PC-9 (cell line): ENCODE results near the gene SNRPA1. TPM values are rescaled to one million over a fixed set of nuclear protein-coding genes. Genes with fewer than 3 reads are reported as not detected.

ENCODE experiments used
- Bru-seq: library from RNA; stranded (reverse); fragments of 400-500 nt; gene quantifications from one replicate; lab custom pipeline; 2021; lab: Mats Ljungman, UMichigan
- BruChase-seq, 2 experiments: library from RNA; stranded (reverse); fragments of 400-500 nt; gene quantifications; one replicate each; lab custom pipeline; 2021; lab: Mats Ljungman, UMichigan
- BruUV-seq: library from RNA; stranded (reverse); fragments of 400-500 nt; replicated peaks from 2 replicates; lab custom pipeline; 2021; lab: Mats Ljungman, UMichigan
- CTCF ChIA-PET: fragments of 300-600 bp; sonication (Branson Sonifier 250); formaldehyde crosslinking; loops from one replicate; lab custom pipeline; 2022; ENCODE audit warnings: antibody characterized with exemption; lab: Charles Lee
- POLR2A ChIA-PET: fragments of 300-600 bp; sonication (Branson Sonifier 250); formaldehyde crosslinking; loops from one replicate; lab custom pipeline; 2022; ENCODE audit warnings: antibody characterized with exemption; ENCODE audit not compliant: unreplicated experiment; lab: Charles Lee
- DNase-seq, 2 experiments: peaks; one replicate each; pipeline versions ENCODE4 v3.0.0 to v3.0.0-alpha.2; 2015 to 2022; ENCODE audit warnings: mixed read lengths in 1 of 2
- H2AFZ ChIP-seq: fragments of 200-600 bp; sonication (generic); 2 replicates; pipeline ENCODE4 v1.8.1; 2017; ENCODE audit warnings: antibody characterized with exemption
- H3F3A ChIP-seq: fragments of 200-600 bp; sonication (generic); 2 replicates; pipeline ENCODE4 v1.8.1; 2017; ENCODE audit warnings: antibody characterized with exemption, mild to moderate bottlenecking, low read depth; ENCODE audit not compliant: insufficient read depth
- H3K27ac ChIP-seq: fragments of 200-600 bp; sonication (generic); 2 replicates; pipeline ENCODE4 v1.6.1; 2016; ENCODE audit warnings: mixed run types
- H3K27me3 ChIP-seq: fragments of 200-600 bp; sonication (generic); 2 replicates; pipeline ENCODE4 v1.6.1; 2016; ENCODE audit warnings: low read depth, mixed run types; ENCODE audit not compliant: insufficient read depth
- H3K36me3 ChIP-seq: fragments of 200-600 bp; sonication (generic); 2 replicates; pipeline ENCODE4 v1.6.1; 2016; ENCODE audit warnings: low read depth, mixed run types
- H3K4me1 ChIP-seq: fragments of 200-600 bp; sonication (generic); replicated peaks from 2 replicates; pipeline ENCODE4 v1.6.1; 2016; ENCODE audit warnings: mixed run types; ENCODE audit not compliant: insufficient read depth
- H3K4me2 ChIP-seq: fragments of 200-600 bp; sonication (generic); 2 replicates; pipeline ENCODE4 v1.6.1; 2017; ENCODE audit warnings: mixed run types
- H3K4me3 ChIP-seq: fragments of 200-600 bp; sonication (generic); 2 replicates; pipeline ENCODE4 v1.6.1; 2016; ENCODE audit warnings: mixed run types
- H3K79me2 ChIP-seq: fragments of 200-600 bp; sonication (generic); 2 replicates; pipeline ENCODE4 v1.6.1; 2017; ENCODE audit warnings: low read depth, mixed run types
- H3K9me2 ChIP-seq: fragments of 200-600 bp; sonication (generic); 2 replicates; pipeline ENCODE4 v1.8.1; 2017; ENCODE audit warnings: mild to moderate bottlenecking; ENCODE audit not compliant: insufficient read depth
- H3K9me3 ChIP-seq: fragments of 200-600 bp; sonication (generic); 2 replicates; pipeline ENCODE4 v1.8.1; 2016; ENCODE audit warnings: low read depth; ENCODE audit not compliant: insufficient read depth
- H4K20me1 ChIP-seq: fragments of 200-600 bp; sonication (generic); 2 replicates; pipeline ENCODE4 v1.8.1; 2017; ENCODE audit not compliant: insufficient read depth
- EZH2 ChIP-seq: fragments of 200-600 bp; sonication (generic); IDR thresholded peaks from 2 replicates; pipeline ENCODE4 v1.8.0; 2017; ENCODE audit warnings: antibody characterized with exemption, low read depth
- intact Hi-C: fragments of 100-400 bp; cut with micrococcal nuclease; formaldehyde crosslinking; loops from one replicate; pipeline ENCODE4 v1.10.0; 2022; ENCODE audit not compliant: unreplicated experiment
- long read RNA-seq: library from polyadenylated mRNA; stranded (forward); transcript quantifications from one replicate; pipeline ENCODE4 v2.0.0, GENCODE V29; 2022
- total RNA-seq: library from RNA; stranded (reverse); gene quantifications from 2 replicates; pipeline ENCODE4 v1.2.3, GENCODE V29; 2021
- TF ChIP-seq, protein P1 (sequence below): fragments of 200-600 bp; sonication (generic); conservative IDR thresholded peaks from 2 replicates; pipeline ENCODE4 v1.6.1; 2017; ENCODE audit warnings: mixed run types, antibody characterized with exemption, mild to moderate bottlenecking, moderate library complexity

The SNRPA1 gene
- total RNA-seq (71.6 and 95.0 TPM in 2 replicates), Bru-seq, nascent RNA (percentile 95 among the genes with signal in this experiment), BruChase-seq, experiment 1, labeled RNA remaining after a 2-hour chase (percentile 92 among the genes with signal in this experiment), BruChase-seq, experiment 2, labeled RNA remaining after a 6-hour chase (percentile 90 among the genes with signal in this experiment)
- long read RNA-seq, transcript SNRPA1-205 (7 exons, 2,108 nt): minor isoform, 12 of 759 reads
- long read RNA-seq, transcript SNRPA1-201 (9 exons, 1,055 nt): major isoform, 170 of 759 reads
- long read RNA-seq, transcript SNRPA1-207 (8 exons, 924 nt): minor isoform, 5 of 759 reads
- long read RNA-seq, partial matches to known transcripts: 561 of 759 reads
- long read RNA-seq, other reads (novel, unspliced or antisense): 10 of 759 reads

DNA sequence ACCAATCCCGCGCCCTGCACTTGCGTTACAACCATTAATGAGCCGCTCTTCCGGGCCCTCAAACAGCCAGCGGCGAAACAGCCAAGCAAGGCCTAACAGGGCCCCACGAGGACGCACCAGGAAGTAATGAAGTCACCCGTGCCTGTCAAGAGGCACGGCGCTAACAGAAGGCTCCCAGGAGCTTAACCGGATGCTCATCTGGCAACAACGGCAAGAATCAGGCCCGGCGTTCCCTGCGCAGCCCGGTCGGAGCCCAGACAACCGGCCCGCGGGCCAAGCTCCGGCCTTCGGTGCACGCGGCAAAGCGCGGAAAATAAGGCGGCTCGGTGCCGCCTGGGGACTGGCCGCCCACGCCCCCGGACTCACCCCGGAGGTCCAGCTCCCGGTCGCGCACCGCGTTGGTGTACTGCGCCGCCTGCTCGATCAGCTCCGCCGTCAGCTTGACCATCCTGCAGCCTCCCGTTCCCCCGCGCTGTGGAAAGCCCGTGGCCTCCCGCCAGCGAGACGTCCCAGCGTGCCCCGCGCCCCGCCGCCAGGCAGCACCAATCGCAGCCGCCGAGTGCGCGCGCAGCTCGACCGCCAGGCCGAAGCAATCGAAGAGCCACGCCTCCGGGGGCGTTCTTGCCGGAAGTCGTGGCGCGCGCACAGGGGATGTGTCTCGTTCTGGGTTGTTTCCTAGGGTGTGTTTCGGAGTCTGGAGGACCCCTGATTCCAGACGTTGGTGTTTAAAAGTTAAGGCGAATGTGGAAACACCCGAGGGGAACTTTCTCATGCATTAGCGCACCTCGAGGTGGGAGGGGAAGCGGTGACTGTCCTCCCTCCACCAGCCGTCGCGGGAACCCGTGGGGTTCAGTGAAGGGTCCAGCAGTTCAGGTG, at the start of gene SNRPA1:
SNRPA1 (minus strand) TSS at position 518 of the 876 bp plus-strand sequence; CDS start at position 448, 70 bp downstream.
- peak; percentile 85 to 95 for DNase-seq
- BruUV-seq: no TSS peak
- POLR2A ChIA-PET: no interaction called here
- peaks cover 44% of the 10 kb centered on the region for H4K20me1 ChIP-seq
- H3K27ac ChIP-seq: peak within 1 kb of the TSS; percentile 77
- peak within 1 kb of the TSS; percentile 82 for H3K4me2 ChIP-seq
- intact Hi-C loops: loop anchor here (2.0 to 5.0 kb wide), 2 partner anchors 282 to 358 kb away; partner anchors contain the start of gene TM2D3
- H3K4me3 ChIP-seq: peak within 1 kb of the TSS; percentile 93
- CTCF ChIA-PET: no interaction called here
- H3F3A ChIP-seq: peaks cover 20% of the 10 kb centered on the region
- 0 out of 2 replicates have a peak, but pooled peaks cover 14% of the 10 kb centered on the region for H3K36me3 ChIP-seq
- H2AFZ ChIP-seq: peak within 1 kb of the TSS; percentile 99
- H3K79me2 ChIP-seq: peaks cover 65% of the 10 kb centered on the region
- H3K9me2 ChIP-seq: no peaks in the 10 kb centered on the region
- H3K9me3 ChIP-seq: no peaks in the 10 kb centered on the region
- peaks cover 41% of the 10 kb centered on the region for H3K4me1 ChIP-seq
- H3K27me3 ChIP-seq: no peaks in the 10 kb centered on the region
- TF ChIP-seq EZH2: no peak
- TF ChIP-seq, protein P1, sequence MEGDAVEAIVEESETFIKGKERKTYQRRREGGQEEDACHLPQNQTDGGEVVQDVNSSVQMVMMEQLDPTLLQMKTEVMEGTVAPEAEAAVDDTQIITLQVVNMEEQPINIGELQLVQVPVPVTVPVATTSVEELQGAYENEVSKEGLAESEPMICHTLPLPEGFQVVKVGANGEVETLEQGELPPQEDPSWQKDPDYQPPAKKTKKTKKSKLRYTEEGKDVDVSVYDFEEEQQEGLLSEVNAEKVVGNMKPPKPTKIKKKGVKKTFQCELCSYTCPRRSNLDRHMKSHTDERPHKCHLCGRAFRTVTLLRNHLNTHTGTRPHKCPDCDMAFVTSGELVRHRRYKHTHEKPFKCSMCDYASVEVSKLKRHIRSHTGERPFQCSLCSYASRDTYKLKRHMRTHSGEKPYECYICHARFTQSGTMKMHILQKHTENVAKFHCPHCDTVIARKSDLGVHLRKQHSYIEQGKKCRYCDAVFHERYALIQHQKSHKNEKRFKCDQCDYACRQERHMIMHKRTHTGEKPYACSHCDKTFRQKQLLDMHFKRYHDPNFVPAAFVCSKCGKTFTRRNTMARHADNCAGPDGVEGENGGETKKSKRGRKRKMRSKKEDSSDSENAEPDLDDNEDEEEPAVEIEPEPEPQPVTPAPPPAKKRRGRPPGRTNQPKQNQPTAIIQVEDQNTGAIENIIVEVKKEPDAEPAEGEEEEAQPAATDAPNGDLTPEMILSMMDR: no peak

DNA sequence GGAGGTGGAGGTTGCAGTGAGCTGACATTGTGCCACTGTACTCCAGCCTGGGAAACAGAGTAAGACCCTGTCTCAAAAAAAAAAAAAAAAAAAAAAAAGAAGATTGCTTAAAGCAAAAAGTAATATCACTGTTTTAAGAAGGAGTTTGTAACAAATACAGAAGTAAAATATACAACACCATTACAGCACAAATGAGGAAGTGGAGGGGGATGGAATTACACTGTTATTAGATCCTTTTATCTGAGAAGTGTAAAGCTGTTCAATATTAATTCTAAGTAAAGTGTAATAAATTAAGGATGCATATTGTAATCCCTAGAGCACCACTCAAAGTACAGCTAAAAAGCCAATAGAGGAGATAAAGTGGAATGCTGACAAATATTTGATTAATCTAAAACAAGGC, 47.0 kb upstream of the SNRPA1 start:
- DNase-seq: no peak
- no peaks in the 10 kb centered on the region for H3K27me3 ChIP-seq
- no peaks in the 10 kb centered on the region for H4K20me1 ChIP-seq
- H3K36me3 ChIP-seq: no peaks in the 10 kb centered on the region; the same call in 1 of the 2 replicates
- no peaks in the 10 kb centered on the region for H3K4me1 ChIP-seq
- H3K4me2 ChIP-seq: no peak overlapping the region
- H3K9me3 ChIP-seq: no peaks in the 10 kb centered on the region
- H3K4me3 ChIP-seq: no peak overlapping the region
- H3K9me2 ChIP-seq: no peaks in the 10 kb centered on the region
- ChIA-PET CTCF (interaction anchor here (0.6 kb wide), 1 partner anchor 53 kb away, joined by 3 read pairs; no protein-coding TSS in a partner anchor), POLR2A (no interaction called here)
- no peak overlapping the region for H3K27ac ChIP-seq
- H3K79me2 ChIP-seq: no peaks in the 10 kb centered on the region
- no peak overlapping the region for H2AFZ ChIP-seq
- intact Hi-C loops: no loop called here
- TF ChIP-seq EZH2: no peak
- TF ChIP-seq, protein P1: no peak
- 0 out of 2 replicates have a peak, but pooled peaks cover 8% of the 10 kb centered on the region for H3F3A ChIP-seq
- no TSS peak for BruUV-seq

DNA sequence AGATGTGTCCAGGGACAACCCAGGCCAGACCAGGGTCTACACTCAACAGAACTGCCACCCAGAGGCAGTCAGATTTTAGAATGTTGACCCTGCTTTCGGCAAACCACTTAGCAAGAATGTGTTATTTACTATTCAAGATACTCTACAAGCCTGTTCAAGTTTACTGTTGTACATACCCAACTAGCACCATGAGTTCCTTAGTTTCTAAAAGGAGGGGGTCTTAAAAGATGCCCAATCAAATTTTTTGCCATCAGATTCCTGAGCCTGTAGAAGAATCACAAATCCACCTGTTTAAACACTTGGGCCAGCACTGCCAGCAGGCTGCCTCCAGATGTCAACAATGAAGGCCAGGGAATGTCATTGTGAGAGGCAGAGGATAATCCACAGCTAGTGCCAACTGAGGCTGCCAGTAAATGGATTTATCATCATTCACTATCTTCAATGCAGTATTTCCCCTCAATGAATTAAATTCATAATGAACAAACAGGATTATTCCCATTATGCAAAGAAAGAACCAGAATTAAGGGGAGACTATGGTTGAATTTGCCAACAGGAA, 43.5 kb upstream of the SNRPA1 start:
- Histone ChIP-seq H2AFZ (no peak overlapping the region), H3K27me3 (no peaks in the 10 kb centered on the region), H3K4me3 (no peak overlapping the region), H3K9me2 (no peaks in the 10 kb centered on the region), H3K79me2 (no peaks in the 10 kb centered on the region), H4K20me1 (no peaks in the 10 kb centered on the region), H3K4me2 (no peak overlapping the region), H3K9me3 (no peaks in the 10 kb centered on the region), H3K36me3 (no peaks in the 10 kb centered on the region), H3K27ac (no peak overlapping the region), H3F3A (peaks cover 28% of the 10 kb centered on the region; the same call in 1 of the 2 replicates), H3K4me1 (0 out of 2 replicates have a peak, but pooled peaks cover 6% of the 10 kb centered on the region)
- no peak for TF ChIP-seq EZH2
- TF ChIP-seq, protein P1: no peak
- POLR2A ChIA-PET: no interaction called here
- DNase-seq: no peak
- intact Hi-C loops: no loop called here
- BruUV-seq: no TSS peak
- CTCF ChIA-PET: no interaction called here
